Prostate gland (tissue), 2 donors: Measurements from ENCODE around the gene MGAT1. TPM values are rescaled to one million over a fixed set of nuclear protein-coding genes. Genes with fewer than 3 reads are reported as not detected.
"Not testable (repeated sequence)": the region's sequence is repeated elsewhere in the genome, so short reads cannot be mapped to it uniquely, and the experiment has no call there.

ENCODE experiments used
- DNase-seq: peaks from one replicate; pipeline ENCODE4 v3.0.0-alpha.2; 2019; ENCODE audit warnings: low spot score
- H3K27ac ChIP-seq, 2 donors: fragments of 200-600 bp; sonication (generic); 2 replicates each; pipeline ENCODE4 v1.5.1; 2017 to 2019
- H3K27me3 ChIP-seq: fragments of 200-600 bp; sonication (generic); replicated peaks from 2 replicates; pipeline ENCODE4 v1.5.1; 2019; ENCODE audit not compliant: insufficient read depth
- H3K36me3 ChIP-seq, 2 donors: fragments of 200-600 bp; sonication (generic); 1 replicate in 1 of 2; 2 replicates in 1 of 2; pipeline versions ENCODE4 v1.5.1 to v1.8.1; 2017 to 2019
- H3K4me1 ChIP-seq: fragments of 200-600 bp; sonication (generic); replicated peaks from 2 replicates; pipeline ENCODE4 v1.5.1; 2019
- H3K4me3 ChIP-seq, 2 donors: fragments of 200-600 bp; sonication (generic); 2 replicates each; pipeline ENCODE4 v1.5.1; 2017 to 2019
- H3K9me3 ChIP-seq: fragments of 200-600 bp; sonication (generic); 2 replicates; pipeline ENCODE4 v1.5.1; 2017
- CTCF ChIP-seq, 4 experiments: fragments of 200-600 bp in 2 of 4; fragments of 450-650 bp in 2 of 4; sonication (generic) in 2 of 4; IDR thresholded peaks; 1 replicate in 3 of 4; 2 replicates in 1 of 4; pipeline ENCODE4 v1.5.1; 2016 to 2019; ENCODE audit warnings: antibody characterized with exemption in 4 of 4, mild to moderate bottlenecking in 2 of 4, moderate library complexity in 2 of 4
- POLR2A ChIP-seq: fragments of 450-650 bp; IDR thresholded peaks from one replicate; pipeline ENCODE4 v1.6.1; 2016; ENCODE audit warnings: antibody characterized with exemption, mild to moderate bottlenecking
- POLR2AphosphoS5 ChIP-seq: sonication (generic); formaldehyde crosslinking; IDR thresholded peaks from one replicate; pipeline ENCODE4 v1.6.1; 2017; ENCODE audit warnings: antibody characterized with exemption
- WGBS: methylation state at CpG from one replicate; pipeline ENCODE4 v1.1.5; 2018; 5-methylcytosine and 5-hydroxymethylcytosine counted together
- intact Hi-C: fragments of 100-400 bp; cut with DNase I; formaldehyde crosslinking; loops from one replicate; pipeline ENCODE4 v1.14.2; 2022
- total RNA-seq, 2 donors: library from RNA; depleted of rRNA; stranded (reverse); fragments of >200 nt; gene quantifications; one replicate each; pipeline ENCODE4 v1.1.0, GENCODE V29; 2016

Gene MGAT1
- total RNA-seq, 2 donors from 2014 or later, result 142 to 159 TPM

- H3K4me3 ChIP-seq, result peak overlapping the region; percentile 75 to 76
- H3K36me3 ChIP-seq, result no peaks in the 10 kb centered on the region
- DNase-seq, result peak; percentile 50
- no peak for TF ChIP-seq POLR2A
- peak; percentile 7 for TF ChIP-seq POLR2AphosphoS5
- no peak for TF ChIP-seq CTCF (IDR thresholded peaks at IDR 0.05)
- intact Hi-C loops, result no loop called here
- 29% methylated on average over 35 of the region's 35 CpGs for WGBS
- no peaks in the 10 kb centered on the region for H3K27me3 ChIP-seq
- H3K4me1 ChIP-seq, result peaks cover 9% of the 10 kb centered on the region
- no peaks in the 10 kb centered on the region for H3K9me3 ChIP-seq
- H3K27ac ChIP-seq, result peak overlapping the region; percentile 95 to 97
These were observed 27.9 kb upstream of the MGAT1 start for GRCh38 chr5:180830253-180831138.

- no peaks in the 10 kb centered on the region for H3K36me3 ChIP-seq
- no peaks in the 10 kb centered on the region for H3K9me3 ChIP-seq
- no peaks in the 10 kb centered on the region for H3K27me3 ChIP-seq
- peak overlapping the region; percentile 95 to 97 for H3K27ac ChIP-seq
- H3K4me3 ChIP-seq, result no peak overlapping the region
- TF ChIP-seq POLR2AphosphoS5 (no peak), POLR2A (no peak), CTCF (IDR thresholded peaks at IDR 0.05) (no peak)
- whole genome bisulfite sequencing, result 98% methylated on average over 5 of the region's 5 CpGs
- intact Hi-C loops, result no loop called here
- H3K4me1 ChIP-seq, result peaks cover 10% of the 10 kb centered on the region
- no peak for DNase-seq
These were observed 27.1 kb upstream of the MGAT1 start for GRCh38 chr5:180829726-180830125.

- intact Hi-C loops, H3K9me3 ChIP-seq, H3K4me1 ChIP-seq, H3K27me3 ChIP-seq, H3K4me3 ChIP-seq, DNase-seq, H3K36me3 ChIP-seq: not testable (repeated sequence)
- H3K27ac ChIP-seq, result peak overlapping the region; percentile 95 to 97
- 95% methylated on average over 13 of the region's 13 CpGs for WGBS
These were observed 26.3 kb upstream of the MGAT1 start for GRCh38 chr5:180828756-180829531.

GRCh38 chr5:180827374-180827773 is 24.8 kb upstream of the MGAT1 start:
- H3K9me3 ChIP-seq, DNase-seq, H3K4me3 ChIP-seq, H3K36me3 ChIP-seq, H3K27me3 ChIP-seq, H3K4me1 ChIP-seq, intact Hi-C loops: not testable (repeated sequence)
- WGBS, result 84% methylated on average over 7 of the region's 7 CpGs
- H3K27ac ChIP-seq, result peak overlapping the region; percentile 42 to 64

GRCh38 chr5:180825768-180826525 is 23.3 kb upstream of the MGAT1 start:
- Histone ChIP-seq H3K27ac (peak overlapping the region; percentile 57 to 64), H3K9me3 (no peaks in the 10 kb centered on the region), H3K4me3 (no peak overlapping the region), H3K4me1 (peaks cover 6% of the 10 kb centered on the region), H3K27me3 (no peaks in the 10 kb centered on the region), H3K36me3 (no peaks in the 10 kb centered on the region)
- intact Hi-C loops, result no loop called here
- no peak for TF ChIP-seq CTCF (IDR thresholded peaks at IDR 0.05)
- TF ChIP-seq POLR2AphosphoS5, result peak; percentile 97
- TF ChIP-seq POLR2A, result no peak
- DNase-seq, result peak; percentile 95
- WGBS, result 69% methylated on average over 3 of the region's 3 CpGs
